Esophagus muscularis mucosa (tissue), 4 donors: ENCODE data around the gene SSR3. TPM values are rescaled to one million over a fixed set of nuclear protein-coding genes. Genes with fewer than 3 reads are reported as not detected.

Source experiments
- DNase-seq: peaks from one replicate; pipeline ENCODE4 v3.0.0-alpha.2; 2017; ENCODE audit errors: extremely low spot score
- H3K27ac ChIP-seq, 4 donors: fragments of 200-600 bp; sonication (generic); replicated peaks in 1 of 4; 1 replicate in 3 of 4; 2 replicates in 1 of 4; pipeline ENCODE4 v1.5.1; 2016 to 2019; ENCODE audit warnings: mild to moderate bottlenecking in 1 of 4
- H3K27me3 ChIP-seq, 4 donors: fragments of 200-600 bp; sonication (generic); one replicate each; pipeline versions ENCODE4 v1.5.1 to v1.6.0; 2016 to 2019
- H3K36me3 ChIP-seq, 4 donors: fragments of 200-600 bp; sonication (generic); one replicate each; pipeline ENCODE4 v1.5.1; 2016 to 2019
- H3K4me1 ChIP-seq, 4 donors: fragments of 200-600 bp; sonication (generic); one replicate each; pipeline ENCODE4 v1.5.1; 2016 to 2019
- H3K4me3 ChIP-seq, 4 donors: fragments of 200-600 bp; sonication (generic); 1 replicate in 2 of 4; 2 replicates in 2 of 4; pipeline ENCODE4 v1.5.1; 2016 to 2019; ENCODE audit warnings: mild to moderate bottlenecking in 4 of 4, moderate library complexity in 1 of 4
- H3K9me3 ChIP-seq, 4 donors: fragments of 200-600 bp; sonication (generic); 1 replicate in 3 of 4; 2 replicates in 1 of 4; pipeline ENCODE4 v1.5.1; 2016 to 2019
- CTCF ChIP-seq, 3 experiments: fragments of 200-600 bp in 2 of 3; fragments of 450-650 bp in 1 of 3; sonication (generic) in 2 of 3; IDR thresholded peaks; one replicate each; pipeline ENCODE4 v1.5.1; 2017 to 2019; ENCODE audit warnings: antibody characterized with exemption in 3 of 3, mild to moderate bottlenecking in 2 of 3, moderate library complexity in 1 of 3
- EP300 ChIP-seq: sonication (generic); formaldehyde crosslinking; IDR thresholded peaks from one replicate; pipeline ENCODE4 v1.6.1; 2017; ENCODE audit warnings: antibody characterized with exemption
- POLR2A ChIP-seq: fragments of 450-650 bp; IDR thresholded peaks from one replicate; pipeline ENCODE4 v1.6.1; 2017; ENCODE audit warnings: antibody characterized with exemption, moderate library complexity, mild to moderate bottlenecking, low read depth
- POLR2AphosphoS5 ChIP-seq, 2 donors: sonication (generic); formaldehyde crosslinking; IDR thresholded peaks; one replicate each; pipeline ENCODE4 v1.6.1; 2017; ENCODE audit warnings: antibody characterized with exemption in 2 of 2
- WGBS: methylation state at CpG from one replicate; pipeline ENCODE4 v1.1.5; 2018; 5-methylcytosine and 5-hydroxymethylcytosine counted together
- intact Hi-C: fragments of 100-400 bp; cut with DNase I; formaldehyde crosslinking; loops from one replicate; pipeline ENCODE4 v1.15.1; 2023
- total RNA-seq, 4 donors: library from RNA; depleted of rRNA; stranded (reverse); fragments of >200 nt; gene quantifications; one replicate each; pipeline versions ENCODE4 v1.1.0 to v1.2.1, GENCODE V29; 2016

The SSR3 gene
- total RNA-seq, 4 donors from 2014 or later, result 170 to 211 (median 207) TPM

GRCh38 chr3:156516961-156517360 is 38.0 kb downstream of the SSR3 start:
- WGBS, result 5% methylated on average over 1 of the region's 1 CpG
- peak overlapping the region; percentile 23 to 70 (median 64) for H3K27ac ChIP-seq
- no peaks in the 10 kb centered on the region for H3K9me3 ChIP-seq
- H3K27me3 ChIP-seq, result no peaks in the 10 kb centered on the region
- H3K36me3 ChIP-seq, result no peaks in the 10 kb centered on the region
- TF ChIP-seq CTCF (IDR thresholded peaks at IDR 0.05) (no peak), EP300 (no peak), POLR2AphosphoS5 (IDR thresholded peaks at IDR 0.05) (no peak), POLR2A (no peak)
- no peak overlapping the region for H3K4me3 ChIP-seq
- intact Hi-C loops, result no loop called here
- DNase-seq, result no peak
- peaks cover 0 to 46% (median 35%) of the 10 kb centered on the region in 4 donors for H3K4me1 ChIP-seq

DNA sequence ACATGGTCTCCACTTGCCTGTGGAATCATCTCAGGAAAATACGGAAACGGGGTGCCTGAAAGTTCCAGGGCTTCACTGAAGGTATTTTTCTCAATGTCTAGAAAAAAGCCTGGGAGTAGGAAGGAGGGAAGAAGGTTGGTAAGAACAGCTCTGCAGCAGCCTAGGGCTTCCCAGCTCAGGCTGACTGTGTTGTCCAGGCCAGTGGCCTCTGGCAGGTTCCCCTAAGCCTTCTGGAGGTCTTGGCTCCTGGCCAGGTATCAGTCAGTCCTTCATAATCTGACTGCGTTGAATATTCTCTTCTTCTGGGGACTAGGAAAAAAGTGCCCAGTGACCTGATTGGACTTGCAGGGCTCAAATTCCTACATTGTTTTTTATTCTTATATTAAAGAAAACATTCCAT is 38.6 kb downstream of the SSR3 start:
- WGBS, result 65% methylated on average over 3 of the region's 3 CpGs
- H3K9me3 ChIP-seq, result no peaks in the 10 kb centered on the region
- peaks cover 0 to 46% (median 36%) of the 10 kb centered on the region in 4 donors for H3K4me1 ChIP-seq
- peak overlapping the region; percentile 23 to 70 (median 64) for H3K27ac ChIP-seq
- no peaks in the 10 kb centered on the region for H3K27me3 ChIP-seq
- intact Hi-C loops, result no loop called here
- TF ChIP-seq POLR2AphosphoS5 (IDR thresholded peaks at IDR 0.05) (no peak), CTCF (IDR thresholded peaks at IDR 0.05) (no peak), POLR2A (no peak), EP300 (no peak)
- no peak overlapping the region for H3K4me3 ChIP-seq
- no peak for DNase-seq
- no peaks in the 10 kb centered on the region for H3K36me3 ChIP-seq

DNA sequence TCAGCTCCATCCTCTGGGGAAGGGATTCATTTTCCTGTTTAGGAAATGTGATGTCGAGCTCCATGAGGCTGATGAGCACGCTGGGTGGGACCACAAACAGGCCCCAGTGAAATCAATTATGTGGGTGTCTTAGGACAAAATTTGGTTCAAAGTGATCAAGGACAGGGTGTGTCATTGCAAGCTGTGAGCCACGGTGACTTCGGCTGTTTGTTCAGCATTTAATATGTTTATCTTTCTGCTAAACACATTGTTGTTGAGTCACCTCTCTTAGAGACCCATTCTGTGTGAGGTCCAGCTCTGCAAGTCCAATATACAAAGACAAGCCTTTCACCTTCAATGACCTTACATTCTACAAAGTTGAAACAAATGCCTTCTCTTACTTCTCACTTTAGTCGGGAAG is 41.3 kb downstream of the SSR3 start:
- WGBS, result 35% methylated on average over 5 of the region's 5 CpGs
- no peak for DNase-seq
- Histone ChIP-seq H3K9me3 (no peaks in the 10 kb centered on the region), H3K27me3 (no peaks in the 10 kb centered on the region), H3K4me3 (no peak overlapping the region), H3K4me1 (peaks cover 0 to 45% (median 39%) of the 10 kb centered on the region in 4 donors), H3K27ac (no peak overlapping the region), H3K36me3 (no peaks in the 10 kb centered on the region)
- TF ChIP-seq CTCF (IDR thresholded peaks at IDR 0.05), result no peak
- TF ChIP-seq POLR2AphosphoS5 (IDR thresholded peaks at IDR 0.05), result no peak
- no peak for TF ChIP-seq EP300
- no peak for TF ChIP-seq POLR2A
- intact Hi-C loops, result no loop called here

- Histone ChIP-seq H3K36me3 (no peaks in the 10 kb centered on the region), H3K27ac (no peak overlapping the region), H3K4me3 (no peak overlapping the region), H3K9me3 (no peaks in the 10 kb centered on the region), H3K27me3 (no peaks in the 10 kb centered on the region), H3K4me1 (peaks cover 0 to 35% (median 26%) of the 10 kb centered on the region in 4 donors)
- TF ChIP-seq CTCF (IDR thresholded peaks at IDR 0.05), result no peak
- TF ChIP-seq EP300, result no peak
- no peak for TF ChIP-seq POLR2AphosphoS5 (IDR thresholded peaks at IDR 0.05)
- no peak for TF ChIP-seq POLR2A
- peak; percentile 45 for DNase-seq
- WGBS, result 86% methylated on average over 1 of the region's 2 CpGs
- intact Hi-C loops, result no loop called here
Measured at GRCh38 chr3:156511987-156512677, 42.8 kb downstream of the SSR3 start.
